ENCODE data around the gene PNPLA2.

Gene PNPLA2

DNA sequence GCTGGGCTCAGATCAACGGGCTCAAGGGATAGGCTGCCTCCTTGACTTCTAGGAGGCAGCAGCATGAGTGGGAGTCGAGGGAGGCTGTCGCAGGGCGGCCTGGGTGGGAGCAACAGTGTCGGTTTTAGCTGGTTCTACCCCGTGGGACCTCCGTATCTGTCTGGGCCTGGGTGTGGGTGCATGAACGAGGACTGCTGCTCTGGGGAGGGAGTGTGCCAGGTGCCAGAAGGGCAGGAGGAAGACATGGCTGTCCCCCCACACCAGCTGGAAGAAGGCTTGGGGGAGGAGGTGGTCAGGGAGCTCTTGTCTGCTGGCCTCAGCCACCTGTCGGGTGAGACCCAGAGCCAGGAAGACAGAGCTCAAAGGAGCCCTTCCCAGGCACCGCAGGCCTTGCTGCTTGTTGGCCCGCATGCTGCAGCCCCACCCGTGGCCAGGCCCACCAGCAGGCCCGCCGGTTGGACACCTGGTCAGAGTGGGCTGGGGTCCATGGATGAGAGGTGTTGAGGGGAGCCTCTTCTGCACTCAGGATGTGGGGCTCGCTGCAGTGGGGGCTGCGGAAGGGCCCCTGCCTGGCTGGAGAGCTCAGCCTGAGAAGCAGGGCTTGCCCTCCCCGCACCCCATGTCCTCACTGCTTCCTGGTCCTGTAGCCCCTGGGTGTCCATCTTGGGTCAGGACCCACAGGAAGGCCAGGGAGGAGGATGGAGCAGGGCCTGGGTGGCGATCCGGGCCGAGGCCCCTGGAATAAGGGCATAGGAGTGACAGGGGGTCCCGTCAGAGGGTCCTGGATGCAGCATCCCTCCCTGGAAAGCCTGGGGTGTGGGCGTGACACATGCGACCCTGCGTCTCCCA lies 32.3 kb upstream of the PNPLA2 start:
- DNase-seq, result no peak

DNA sequence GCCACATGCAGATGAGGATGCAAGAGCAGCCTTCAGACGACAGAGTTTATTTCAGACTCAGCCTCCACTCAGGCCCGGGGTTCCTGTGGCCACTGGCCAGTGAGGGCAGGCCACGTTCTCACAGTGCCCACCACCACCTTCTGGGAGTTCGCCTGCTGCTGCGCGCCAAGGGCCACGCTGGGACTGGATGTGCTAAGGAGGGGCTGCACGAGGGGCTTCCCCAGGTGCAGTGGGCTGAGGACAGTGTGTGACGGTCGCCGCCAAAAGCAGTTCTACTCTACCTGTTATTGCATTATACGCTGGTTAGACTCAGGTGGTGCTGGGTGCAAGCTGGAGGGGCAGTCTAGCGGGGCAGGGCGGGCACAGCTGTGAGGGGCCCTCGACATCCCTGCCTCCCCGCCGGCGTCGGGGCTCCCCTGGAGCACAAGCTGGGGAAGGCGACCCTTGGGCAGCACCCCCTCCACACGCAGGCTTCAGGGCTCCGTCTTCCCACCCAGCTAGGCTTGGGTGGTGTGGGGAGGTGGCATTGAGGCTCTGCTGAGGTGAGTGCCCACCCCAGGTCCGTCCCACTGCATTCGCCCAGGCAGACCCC lies 31.5 kb upstream of the PNPLA2 start:
- DNase-seq, result no peak

DNA sequence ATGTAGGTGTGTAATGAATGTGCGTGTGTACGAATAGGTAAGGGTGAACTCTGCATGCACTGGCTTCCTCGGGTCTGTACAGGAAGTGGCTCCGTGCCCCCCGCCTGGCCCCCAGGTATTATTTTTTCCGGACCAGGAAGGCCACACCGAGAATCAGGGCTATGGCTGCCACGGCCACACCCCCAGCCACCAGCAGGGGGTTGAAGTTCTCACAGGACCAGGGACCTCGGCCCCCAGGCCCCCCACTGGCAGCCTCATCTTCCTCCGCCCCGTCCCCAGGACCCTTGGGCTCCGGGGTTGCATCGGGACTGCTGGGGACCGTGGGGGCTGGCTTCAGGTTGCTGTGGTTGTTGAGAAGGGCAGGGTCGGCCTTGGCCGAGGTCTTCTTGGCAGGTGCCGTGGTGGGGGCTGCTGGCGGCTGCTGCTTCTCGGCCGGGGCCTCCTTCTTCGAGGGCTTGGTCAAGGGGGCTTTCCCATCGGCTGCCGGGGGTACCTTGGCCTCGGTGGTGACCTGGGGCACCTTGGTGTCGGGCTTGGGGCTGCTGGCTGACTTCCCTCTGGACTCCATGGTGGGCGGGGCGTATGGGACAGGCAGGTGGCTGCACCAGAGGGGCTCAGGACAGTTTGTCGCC lies 30.6 kb upstream of the PNPLA2 start:
- DNase-seq, result no peak

DNA sequence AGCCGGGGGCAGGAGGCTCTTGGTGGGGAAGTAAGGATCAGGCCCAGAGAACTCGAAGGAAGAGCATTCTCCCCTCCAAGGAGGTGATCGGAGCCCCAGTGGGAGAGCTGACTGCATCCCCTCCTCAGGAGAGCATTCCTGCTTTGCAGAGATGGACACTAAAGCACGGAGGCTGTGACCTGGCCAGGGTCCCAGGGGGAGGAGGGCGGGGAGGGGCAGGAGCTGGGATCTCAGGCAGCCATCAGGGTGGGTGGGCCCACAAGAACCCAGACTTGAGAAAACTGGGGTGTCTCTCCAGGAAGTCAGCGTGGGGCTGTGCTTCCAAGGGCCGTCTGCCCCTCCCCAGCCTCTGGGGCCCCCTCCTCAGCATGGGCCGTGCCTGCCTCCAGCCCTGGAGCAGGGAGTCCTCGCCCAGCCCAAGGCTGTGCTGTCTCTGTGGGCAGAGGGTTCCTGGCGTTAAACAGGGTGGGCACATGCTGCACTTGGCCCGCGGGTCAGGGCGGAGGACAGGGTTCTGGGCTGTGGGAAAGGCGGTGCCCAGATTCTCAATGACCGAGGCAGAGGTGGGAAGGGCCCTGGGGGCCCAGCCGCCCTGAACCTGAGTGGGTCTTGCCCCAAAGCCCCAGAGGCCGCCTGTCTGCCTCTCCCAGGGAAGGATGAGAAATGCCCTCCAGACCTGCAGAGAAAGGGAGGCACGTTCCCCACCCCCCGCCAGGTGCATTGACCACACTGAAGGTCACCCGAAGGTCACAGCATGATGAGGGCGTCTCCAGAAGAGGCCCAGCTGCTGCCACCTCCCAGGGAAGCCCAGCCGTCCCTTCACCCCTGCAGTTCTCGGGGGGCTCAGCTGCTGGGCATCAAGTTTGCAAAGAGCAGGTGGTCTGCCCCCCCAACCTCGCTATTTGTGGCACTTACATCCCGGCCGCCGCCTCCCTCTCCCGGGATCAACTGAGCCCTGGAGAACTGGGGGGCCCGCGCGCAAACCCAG lies 29.5 kb upstream of the PNPLA2 start:
- no peak for DNase-seq

DNA sequence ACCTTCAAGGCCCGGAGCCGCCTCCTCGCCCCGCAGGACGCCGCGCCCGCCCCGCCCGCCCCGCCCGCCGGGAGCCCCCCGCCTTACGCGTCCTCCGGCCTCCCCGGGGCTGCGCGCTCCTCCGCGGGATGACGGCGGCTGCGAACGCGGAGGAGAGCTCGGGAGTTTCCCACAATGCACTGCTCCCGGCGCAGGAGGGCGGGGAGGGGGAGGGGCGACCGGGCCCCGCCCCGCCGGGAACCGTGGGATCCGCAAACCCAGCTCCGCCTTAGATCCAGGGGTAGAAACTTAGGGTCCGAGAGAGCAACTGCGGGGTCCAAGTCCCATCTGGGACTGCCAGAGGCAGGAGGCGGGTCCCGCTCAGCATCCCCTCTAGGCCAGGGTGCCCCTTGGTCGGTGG lies 28.8 kb upstream of the PNPLA2 start, which contains the start of gene CEND1:
Gene CEND1, minus strand, starts transcription at position 148 of the 400 bp plus-strand sequence. CDS start 1,514 bp downstream, outside the sequence.
- DNase-seq, result no peak

DNA sequence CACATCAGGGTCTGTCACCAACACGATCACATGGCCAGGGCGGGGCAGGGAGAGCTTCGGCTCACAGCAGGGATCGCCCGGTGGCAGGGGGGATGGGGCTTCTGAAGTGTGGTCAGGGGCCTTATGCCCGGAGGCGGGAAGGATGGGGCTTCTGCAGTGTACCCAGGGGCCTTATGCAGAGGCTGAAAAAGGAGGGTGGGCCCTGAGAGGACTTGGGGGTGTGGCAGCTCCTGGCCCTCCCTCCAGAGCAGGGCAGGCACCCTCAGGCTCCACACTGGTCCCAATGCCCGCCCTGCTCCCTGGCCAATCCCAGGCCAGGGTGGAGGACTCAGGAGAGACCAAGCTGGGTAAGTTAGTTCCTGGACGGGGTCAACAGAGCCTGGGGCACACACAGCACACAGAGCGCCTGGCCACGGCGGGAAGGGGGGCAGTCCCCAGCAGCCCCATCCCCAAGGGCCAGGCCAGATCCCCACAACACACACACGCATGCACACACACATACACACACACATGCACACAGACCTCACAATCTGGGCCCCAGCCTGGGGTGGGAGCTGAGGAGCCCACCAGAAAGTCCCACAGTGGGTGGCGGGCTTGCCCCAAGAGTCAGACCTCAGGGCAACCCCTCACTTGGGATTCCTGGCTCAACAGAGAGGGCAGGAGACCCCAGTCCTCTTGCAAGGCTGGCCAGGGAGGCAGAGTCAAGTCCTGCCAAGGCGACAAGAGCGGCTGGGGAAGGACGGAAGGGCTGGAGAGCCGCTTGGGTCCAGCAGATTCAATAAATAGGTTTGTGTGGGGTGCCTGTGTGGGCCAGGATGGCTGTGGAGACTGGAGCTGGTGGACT lies 27.8 kb upstream of the PNPLA2 start:
- no peak for DNase-seq

DNA sequence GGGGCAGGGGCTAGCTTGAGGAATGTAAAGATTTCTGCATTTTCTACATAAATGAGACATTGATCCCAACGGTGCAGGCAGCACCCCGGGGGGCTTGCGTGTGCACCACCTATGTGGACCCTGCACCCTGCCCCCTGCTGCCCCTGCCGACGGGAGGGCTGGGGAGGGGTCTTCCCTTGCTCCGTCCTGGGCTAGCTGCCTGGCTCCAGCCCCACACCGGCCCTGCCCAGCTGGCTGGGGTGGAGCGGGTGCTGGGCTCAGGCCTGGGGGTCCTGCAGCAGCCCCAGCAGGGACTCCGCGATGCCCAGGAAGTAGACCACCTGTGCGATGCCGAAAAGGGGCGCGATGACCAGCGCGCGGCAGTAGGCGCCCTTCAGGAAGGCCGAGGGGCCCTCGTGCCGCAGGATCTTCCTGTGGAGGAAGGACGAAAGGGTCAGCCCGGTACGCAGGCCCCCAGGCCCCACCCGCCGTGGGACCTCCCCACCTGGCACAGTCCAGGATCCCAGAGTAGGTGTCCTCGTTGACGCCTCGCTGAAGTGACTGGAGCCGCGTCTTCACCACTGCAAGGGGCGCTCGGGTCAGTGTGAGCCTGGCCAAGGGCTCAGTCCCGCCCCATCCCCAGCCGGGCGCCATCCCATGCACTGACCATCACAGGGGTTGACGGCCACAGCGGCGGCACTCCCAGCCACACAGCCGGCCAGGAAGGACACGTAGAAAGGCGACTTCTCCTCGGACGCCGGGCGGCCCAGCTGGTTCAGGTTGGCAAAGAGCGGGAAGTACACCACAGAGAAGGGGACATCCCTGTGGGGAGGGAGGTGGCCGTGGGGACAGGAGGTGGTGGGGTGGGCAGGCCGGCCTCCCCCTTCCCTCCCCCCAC lies 26.8 kb upstream of the PNPLA2 start:
- no peak for DNase-seq

DNA sequence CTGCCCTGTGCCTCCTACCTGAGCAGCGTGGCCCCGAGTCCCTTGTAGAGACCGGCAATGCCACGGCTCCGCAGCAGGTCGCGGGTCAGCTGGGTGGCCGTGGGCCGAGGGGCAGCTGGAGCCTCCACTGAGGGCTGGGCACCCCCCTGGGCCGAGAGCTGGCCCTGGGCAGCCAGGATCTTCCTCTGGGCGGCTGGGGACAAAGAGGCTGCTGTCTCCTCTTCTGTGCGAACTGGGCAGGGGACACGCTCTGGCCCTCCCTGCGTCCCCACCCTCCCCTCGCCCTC lies 26.2 kb upstream of the PNPLA2 start:
- no peak for DNase-seq

DNA sequence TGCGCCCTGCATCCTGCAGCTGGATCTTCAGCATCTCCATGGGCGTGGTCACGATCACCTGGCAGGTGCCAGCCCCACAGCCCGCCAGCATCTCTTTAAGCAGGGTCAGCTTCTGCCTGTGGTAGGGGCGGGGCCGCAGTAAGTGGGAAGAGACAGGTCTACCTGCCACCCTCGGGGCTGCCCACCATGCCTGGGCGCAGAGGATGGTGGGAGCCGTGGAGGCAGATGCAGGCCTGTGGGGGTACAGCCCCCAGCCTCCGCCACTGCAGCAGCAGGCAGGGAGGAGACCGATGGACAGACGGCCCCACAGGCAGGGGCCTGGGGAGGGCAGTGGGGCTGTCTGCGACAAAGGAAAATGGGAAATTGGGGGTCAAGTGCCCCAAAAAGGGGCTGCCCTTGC lies 25.8 kb upstream of the PNPLA2 start:
- DNase-seq, result no peak

DNA sequence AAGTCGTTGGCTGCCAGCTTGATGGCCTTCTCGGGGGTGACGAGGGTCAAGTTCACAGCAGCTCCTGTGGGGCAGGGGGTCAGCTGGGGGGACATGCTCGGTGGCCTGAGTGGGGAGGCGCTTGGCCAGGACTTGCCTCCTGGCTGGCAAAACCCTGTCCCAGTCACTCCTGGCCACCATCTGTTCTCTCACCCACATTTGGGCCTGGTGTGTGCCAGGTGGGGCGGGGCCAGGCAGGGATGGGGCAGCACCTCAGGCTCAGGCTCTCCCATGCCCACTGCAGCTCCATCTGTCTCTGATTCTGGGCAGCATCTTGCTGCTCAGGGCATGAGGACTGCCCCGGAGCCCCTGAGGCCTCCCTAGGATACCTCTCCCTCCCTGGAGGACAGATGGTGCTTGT lies 25.2 kb upstream of the PNPLA2 start:
- DNase-seq, result no peak

DNA sequence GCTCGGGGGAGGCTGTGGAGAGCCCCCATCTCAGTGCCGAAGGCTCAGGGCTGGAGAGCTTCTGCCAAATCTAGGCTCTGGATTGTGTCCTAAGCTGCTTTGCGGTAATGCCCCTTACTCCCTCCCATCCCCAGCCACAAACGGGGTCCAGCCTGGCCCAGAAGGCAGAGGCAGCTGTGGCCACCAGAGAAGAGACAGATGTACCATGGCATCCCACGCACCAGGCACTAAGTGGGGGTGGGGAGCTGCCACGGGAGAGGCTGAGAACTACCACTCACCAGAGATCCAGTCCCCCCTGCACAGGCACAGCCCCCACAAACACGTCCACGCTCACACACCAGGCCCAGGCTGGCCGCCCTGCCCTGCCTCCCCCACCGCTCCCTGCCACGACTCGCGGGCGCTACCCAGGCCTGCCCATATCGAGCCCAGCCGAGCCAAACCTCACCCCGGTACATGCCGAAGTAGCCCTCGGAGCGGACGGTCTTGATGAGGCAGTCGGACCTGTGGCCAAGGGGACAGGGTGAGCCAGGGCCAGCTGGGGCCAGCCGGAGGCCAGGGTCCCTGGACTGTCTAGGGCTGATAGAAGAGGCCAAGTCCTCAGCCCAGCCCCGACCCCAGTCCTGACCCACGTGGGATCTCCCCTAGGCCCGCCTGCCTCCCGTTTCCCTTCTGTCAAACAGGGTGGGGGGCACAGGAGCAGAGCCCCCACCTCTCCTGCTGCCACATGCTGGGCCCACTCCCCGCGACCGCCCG lies 24.5 kb upstream of the PNPLA2 start:
- DNase-seq, result no peak

DNA sequence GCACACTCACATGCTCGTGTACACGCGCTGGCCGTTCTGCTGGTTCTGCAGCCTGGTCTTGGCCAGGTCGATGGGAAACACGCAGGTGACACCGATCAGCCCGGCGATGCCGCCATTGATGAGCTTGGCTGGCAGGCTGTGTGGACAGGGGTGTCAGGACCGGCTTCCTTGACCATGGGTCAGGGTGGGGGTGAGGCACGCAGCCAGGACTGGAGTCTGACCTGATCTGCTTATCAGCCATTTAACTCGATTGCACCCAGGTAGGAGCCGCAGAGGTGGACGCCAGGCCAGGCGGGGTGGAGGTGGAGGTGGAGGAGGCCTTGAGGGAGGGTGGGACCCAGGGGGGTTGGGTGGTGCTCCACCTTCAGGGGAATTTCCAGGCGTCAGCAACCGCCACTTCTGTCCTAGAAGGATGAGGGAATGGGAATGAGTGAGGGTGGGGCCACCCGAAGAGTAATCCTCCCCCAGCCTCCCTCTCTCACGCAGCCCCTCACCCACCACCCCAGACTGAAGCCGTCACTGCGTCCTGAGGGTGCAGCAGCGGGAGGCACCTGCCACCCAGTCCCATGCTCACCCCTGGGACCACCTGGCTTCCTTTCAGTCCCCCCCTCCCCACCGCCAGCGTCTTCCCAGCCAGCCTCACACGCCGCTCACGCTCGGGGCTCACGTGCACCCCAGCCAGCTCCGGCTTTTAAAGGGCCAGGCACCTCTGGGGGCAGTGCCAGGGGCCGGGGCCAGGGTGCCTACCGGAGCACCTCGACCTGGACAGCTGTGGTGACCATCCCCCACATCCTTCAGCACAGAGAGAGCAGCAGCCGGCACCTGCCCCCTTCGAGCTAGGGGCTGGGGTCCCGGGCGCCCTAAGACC lies 23.7 kb upstream of the PNPLA2 start:
- DNase-seq, result no peak

DNA sequence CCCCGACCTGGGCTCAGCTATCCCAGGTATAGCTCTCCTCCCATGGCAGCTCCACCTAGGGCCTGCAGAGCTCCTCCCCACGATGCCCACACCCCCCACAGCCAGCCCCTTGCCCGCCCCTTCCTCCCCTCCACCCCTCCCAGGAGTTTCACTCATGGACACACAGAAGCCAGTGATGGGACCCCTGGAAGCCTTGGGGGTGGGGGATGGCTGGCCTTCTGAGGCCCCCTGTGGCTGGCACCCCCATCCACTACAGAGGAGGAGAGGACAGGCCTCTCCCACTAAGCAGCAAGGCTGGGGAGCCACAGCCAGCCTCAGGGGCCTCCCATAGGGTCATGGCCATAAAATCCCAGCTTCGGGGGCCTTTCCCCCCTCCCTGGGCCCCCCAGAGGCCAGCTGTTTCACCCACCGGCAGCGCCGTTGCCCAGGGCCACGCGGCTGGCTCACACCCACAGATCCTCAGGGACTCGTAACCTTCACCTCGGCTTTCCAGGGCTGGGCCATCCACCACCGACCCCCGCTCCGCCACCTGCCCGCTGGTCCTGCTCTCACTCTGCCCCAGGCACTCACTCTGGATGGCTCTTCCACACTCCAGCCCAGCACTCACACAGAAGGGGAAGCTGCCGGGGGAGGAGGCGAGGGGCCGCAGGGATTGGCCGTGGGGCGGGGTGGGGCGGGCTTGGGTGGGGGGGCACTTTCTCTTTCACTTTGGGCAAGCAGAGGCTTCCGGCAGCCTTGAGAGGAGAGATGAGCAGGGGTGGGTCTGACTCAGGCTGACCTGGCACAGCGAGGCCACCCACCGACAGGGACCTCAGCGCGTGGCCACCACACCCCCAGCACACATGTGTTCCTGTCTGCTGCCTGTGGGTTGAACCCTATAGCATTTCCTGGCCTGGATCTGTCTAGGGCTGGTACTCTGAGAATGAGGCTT lies 22.8 kb upstream of the PNPLA2 start:
- DNase-seq, result peak; percentile 76 to 77

DNA sequence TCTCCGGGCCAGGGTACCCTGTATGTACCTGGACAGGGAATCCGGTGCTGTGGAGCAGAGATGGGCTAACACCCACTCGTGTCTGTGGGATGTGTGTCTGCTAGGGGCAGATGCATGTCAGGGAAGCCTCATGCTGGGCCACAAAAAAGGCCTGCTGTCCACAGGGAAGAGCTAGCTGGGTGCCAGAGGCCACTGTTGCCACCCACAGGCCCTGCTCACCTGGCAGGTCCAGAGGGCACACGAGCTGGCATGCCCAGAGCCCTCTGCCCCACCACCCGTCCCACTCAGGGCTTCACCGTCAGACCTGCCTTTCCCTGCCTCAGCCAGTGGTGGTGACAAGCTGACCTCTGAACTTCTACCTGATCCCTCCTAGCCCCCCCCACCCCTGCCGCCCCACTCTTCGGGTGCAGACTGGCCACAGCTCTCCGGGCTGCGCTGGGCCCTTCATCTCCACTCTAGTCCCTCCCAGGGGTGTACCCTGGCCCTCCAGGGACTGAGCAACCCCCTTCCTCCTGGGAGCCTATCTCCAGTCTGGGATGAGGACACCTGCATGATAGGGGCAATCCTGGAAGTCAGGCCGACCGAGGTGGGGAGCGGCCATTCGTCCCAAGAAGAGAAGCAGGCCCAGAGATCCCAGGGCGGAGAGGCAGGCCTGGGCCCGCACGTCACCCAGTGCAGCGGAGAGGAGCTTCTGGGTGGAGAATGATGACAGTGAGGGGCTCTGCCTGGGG lies 22.0 kb upstream of the PNPLA2 start:
- DNase-seq, result no peak

DNA sequence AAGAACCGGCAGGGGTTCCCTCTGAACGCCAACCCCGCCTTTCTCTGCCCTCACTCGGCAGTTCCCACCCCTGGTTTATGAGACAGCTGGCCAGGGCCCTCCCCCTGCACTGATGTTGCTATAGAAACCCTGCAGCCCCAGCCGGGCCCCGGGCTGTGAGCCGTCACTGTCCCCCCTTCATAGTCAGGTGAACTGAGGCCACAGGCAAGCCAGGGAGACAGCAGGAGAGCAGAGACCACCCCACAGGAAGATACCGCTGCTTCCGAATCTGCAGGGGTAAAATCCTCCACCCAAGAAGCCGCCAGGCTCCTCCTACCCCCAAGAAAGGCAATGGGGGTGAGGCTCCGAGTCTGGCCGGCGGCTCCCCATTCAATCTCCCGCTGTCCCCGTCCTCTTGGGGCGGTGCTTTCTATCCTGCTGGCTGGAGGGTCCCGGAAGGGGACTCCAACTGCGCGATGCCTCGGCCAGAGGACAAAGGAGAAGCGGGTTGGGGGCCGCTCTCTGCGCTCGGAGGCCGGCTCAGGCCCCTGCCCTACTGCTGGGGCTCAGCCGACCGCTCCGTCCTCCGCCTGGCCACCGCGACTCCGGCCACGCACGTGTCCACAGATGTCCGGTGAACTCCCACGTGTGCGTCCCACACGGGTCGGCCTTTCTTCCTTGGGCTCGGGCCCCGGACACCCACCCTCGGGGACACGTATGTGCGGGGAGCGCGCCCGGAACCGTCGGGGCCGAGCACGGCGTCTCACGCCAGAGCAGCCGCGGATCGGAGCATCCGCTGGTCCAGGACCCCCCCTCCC lies 21.2 kb upstream of the PNPLA2 start:
- DNase-seq, result peak; percentile 48 to 49

DNA sequence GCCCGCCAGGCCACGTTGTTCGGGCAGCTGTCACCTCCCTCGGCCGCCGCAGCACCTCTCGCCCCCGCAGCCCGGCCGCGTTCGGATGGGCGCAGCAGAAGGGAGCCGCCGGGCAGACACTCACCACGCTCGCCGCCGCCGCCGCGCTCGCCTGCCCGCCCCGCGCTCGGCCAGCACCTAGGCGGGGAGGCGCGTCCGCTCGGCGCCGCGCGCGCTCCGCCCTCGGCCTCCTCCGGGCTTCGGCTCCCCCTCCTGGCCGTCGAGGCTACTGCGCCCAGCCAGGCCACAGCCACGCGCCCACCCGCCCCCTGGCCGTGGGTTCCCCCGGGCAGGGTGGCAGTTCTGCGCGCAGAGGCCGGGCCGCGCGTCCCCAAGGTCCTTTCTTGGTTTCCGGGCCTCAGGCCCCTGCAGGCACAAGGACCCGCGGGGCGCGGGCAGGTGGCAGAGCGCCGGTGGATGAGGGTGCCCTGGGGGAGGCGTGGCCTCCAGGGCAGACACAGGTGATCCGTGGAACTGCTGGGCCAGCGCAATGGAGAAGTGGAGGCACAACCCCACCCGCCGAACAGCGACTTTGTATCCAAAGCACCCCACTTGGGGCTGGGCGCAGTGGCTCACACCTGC lies 20.5 kb upstream of the PNPLA2 start, which contains the start of gene SLC25A22:
Gene SLC25A22, minus strand, starts transcription at position 189 of the 621 bp plus-strand sequence. CDS start 3,275 bp downstream, outside the sequence.
- DNase-seq, result peak; percentile 50 to 66
